HG03108 (cell line): ENCODE data around the gene ZEB2.

Experiments used
- ATAC-seq: cut with Tn5 transposase; IDR thresholded peaks from one replicate; pipeline ENCODE4 v1.9.1; 2021; ENCODE audit warnings: moderate library complexity; ENCODE audit not compliant: unreplicated experiment

Gene ZEB2

DNA sequence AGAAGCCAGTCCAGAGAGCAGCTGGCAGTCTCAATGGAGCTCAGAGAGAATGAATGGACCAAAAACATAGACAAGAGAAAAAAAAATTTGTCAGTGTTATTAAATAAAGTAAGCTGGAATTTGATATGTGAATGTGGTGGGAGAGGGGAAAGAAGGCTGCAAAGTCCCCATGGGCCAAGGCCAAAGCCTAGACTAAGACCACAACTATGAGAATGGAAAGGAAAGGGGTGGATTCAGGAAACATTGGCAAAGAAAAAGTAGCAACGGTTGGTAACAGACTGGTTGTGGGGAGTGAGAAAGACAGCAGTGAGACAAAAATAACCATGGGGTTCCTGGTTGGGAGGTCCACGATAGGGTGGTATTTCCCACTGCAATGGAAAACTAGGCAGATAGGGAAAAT, 47.0 kb downstream of the ZEB2 start:
- no peak for ATAC-seq

DNA sequence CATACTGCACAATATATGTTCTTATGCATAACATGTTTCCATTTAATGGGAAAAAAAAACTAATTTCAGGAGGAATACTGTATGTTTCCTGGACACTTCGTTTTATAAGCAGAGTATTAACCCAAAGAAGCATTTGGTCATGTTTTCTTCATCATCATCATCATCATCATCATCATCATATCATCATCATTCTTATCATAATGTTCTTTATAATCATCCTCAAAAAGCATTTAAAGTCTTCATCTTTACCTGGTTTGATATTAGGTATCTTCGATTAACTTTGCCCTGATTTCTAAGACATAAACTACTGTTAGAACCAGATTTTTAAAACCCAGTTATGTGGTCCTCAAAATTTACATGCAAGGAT, 47.9 kb downstream of the ZEB2 start:
- ATAC-seq = no peak

DNA sequence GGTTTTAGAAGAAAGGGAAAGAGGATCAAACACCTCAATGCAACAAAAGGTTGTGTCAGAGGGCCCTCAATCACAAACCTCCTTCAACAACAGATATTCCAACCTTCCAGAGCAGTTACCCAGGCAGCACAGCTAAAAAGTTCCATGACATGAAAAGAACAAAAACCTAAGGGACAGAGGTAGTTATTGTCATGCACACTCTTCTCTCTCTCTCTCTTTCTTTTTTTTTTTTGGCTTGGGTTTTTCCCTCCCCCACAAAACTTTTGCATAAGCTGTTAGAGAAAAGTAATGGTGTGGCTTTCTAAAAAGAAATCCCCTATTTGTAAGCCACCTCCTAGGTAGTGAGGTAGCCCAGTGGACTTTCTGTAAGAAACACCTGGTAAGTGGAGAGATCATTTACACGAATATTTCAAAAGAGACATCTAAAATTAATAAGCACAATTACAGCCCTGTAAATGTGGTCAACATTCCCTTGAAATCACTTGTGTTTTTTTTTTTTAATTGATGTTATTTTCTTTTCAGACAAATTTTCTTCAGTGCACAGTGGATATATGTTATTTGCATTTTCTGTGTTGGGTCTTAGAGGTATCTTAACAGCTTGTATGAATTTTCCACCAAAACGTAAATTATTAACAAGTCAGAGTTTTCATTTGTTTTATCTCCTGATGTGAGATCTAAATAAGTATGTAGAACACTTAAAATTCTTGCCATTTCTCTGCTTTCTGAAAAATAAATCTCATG, 48.4 kb downstream of the ZEB2 start:
- peak; percentile 67 for ATAC-seq

DNA sequence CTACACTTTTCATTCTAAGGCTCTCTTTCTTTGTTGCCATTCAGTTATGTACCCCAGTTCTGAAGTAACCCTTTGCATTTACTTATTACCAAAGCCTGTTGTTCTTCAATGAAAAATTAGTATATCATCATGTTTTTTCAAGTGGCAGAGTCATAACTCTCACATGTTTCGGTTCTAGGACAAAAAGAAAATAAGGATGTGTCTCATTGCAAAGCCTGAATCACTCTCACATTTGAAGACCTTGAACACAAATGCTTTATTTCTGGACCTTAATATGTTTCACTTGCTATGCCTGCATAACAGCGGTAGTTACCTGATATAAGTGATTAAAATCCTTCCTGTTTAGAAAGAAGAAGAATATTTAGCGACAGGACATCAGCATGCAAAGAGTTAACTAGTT, 49.1 kb downstream of the ZEB2 start:
- ATAC-seq = no peak

DNA sequence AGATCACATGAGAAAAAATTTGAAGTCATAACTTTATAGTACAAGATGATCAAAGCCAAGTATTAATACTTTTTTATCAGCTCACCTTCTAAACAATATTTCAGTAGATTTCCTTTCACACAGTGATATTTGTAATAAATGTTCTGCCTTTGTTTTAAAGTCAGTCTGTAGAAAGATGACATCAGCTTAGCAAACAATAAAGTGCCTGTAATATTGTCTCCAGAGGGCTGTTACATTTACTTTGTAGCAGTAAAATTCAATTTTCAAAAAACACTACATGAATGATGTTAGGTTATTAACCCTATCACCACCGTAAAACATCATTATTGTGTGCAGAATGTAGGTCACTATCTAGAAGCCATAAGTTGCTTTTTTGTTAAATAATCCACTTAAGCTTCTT, 49.6 kb downstream of the ZEB2 start:
- no peak for ATAC-seq

DNA sequence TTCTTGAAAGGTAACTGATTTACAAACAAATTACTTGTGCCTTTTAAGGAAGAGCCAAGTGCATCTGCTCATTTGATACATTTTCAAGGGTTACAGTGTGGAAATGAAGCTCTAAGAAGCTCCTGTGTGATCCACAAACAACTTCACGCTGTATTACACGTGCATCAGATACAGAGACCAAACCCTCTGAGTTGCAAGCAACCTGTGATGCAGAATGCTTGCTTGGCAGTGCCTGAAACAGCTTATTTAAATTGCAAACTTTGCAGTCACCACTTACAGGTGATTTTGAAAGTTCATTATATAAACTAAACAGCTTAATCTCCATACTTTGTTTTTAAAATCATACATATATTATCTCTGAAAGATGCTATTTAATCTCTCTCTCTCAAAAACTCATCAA, 50.1 kb downstream of the ZEB2 start:
- no peak for ATAC-seq

DNA sequence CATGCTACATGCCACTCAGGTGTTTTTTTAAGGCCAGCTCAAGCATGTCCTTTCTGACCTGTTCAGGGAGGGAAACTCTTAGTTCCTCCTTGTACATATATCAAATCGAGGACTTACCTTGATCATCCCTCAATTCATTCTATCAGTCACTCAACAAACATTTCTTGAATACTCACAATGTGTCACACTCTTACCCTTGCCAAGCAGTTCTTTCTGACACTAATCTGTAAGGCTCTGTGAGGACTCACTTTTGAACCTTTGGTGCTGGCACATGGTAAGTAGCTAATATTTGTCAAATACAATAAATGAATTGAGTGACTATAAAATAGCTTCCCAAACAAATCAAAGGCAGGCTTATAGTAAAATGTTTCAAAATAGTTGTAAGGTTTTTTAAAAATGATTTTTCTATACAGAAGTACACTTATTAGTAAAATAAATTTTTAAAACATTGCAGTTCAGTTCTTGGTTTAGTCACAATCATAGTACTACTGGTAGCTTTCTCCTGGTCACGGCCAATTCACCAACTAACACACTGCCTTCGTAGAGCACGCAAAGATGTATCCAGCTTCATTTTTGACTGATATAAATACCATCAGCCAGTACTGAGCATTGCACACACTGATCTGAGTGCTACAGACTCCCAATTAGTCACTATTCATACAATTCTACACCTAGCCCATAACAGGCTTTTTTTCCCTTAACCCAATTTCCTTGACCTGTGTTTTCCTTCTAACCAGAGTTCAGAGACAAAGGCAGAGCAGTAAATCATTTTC, 50.9 kb downstream of the ZEB2 start:
- ATAC-seq = no peak

DNA sequence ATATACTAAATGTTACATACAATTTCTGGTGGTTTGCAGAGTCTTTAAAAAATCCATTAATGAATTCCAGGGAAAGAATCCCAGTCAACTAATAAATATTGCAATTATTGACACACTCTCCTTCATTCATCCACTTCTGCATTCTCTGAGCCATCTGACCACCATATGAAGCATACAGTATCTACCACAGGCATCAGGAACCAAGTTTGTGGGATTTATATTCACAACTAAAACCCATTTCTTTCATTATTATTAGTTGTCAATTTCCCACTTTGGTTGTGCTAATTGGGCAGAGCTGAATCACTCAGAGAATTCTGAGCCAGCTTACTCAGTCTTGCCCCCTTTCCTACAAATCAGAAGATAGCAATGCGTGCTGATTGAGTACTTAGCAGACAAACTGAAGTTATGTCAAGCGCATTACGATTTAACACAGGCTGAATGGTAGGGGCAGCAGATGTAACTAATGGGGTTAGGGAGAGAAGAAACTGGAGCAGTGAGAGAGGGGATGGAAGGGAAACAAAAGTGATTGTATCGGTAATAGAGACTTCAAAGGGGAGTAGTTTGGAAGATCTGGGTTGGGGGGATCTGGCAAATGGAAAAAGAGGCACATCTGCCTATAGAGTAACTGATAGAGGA, 52.3 kb downstream of the ZEB2 start:
- no peak for ATAC-seq

DNA sequence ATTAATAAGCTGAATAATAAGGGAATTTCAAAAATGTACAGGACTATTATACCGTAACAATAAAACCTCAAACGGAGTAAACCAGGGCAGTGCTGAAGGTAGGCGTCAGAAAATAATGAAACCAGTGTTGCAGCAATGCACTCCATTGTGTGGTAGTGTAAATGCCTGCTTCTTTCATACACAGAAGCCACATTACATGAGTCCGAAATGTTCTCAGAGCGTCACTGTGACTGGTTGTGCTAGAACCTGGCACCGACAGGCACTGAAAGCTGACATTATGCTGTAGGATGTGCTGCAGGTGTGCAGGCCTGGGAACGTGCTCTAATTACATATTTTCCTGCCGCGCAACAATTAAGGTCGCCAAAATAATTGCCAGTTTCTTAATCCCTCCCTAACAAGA, 53.3 kb downstream of the ZEB2 start:
- no peak for ATAC-seq

DNA sequence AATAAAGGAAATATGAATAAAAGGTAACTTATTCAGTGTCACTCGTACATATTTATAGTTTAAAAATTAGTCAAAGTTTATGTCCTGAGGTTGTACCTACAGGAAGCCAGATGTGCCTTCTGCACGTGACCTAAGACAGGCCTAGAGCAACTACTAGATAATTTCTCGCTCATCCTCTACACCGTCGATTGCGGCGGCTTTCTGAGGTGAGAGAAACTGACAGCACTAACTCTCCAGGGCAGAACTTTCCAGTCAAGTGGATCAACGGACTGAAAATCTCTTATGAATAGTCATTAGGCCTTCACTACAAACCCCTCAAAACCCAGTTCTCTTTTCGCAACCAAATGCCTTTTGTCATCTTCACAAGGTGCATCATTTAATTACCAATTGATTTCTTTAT, 54.2 kb downstream of the ZEB2 start:
- no peak for ATAC-seq

DNA sequence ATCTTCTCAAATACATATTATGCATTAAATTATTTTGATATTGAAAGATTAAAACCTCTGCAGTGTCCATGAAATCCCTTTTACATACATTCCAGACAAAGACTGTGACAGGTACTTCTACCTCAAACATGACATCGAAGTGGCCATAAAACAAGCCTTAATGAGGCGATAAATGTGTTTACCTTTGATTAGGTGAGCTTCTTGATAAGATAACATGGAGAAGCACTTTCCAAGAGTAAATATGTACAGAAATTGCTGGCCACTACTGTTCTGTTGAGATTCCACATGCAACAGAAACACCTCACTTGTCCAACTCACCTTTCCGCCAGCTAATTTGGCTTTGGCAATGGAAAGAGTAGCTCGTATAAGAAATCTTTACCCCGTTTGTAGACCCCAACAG, 55.2 kb downstream of the ZEB2 start:
- ATAC-seq = no peak

DNA sequence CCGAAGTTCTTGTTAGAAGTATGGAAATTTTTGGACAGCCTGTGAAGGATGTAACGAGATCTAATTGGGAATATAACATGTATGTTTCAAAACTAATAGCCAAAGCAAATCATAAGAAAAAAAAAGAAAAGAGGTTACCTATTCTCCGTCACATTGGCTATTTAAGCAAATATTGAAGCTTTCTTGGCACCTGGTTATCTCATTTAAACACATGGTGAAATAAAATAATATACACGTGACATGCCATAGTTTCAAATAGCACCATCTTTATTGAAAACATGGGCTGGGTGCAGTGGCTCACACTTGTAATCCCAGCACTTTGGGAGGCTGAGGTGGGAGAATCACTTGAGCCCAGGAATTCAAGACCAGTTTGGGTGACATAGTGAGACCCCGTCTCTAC, 56.7 kb downstream of the ZEB2 start:
- ATAC-seq = no peak

DNA sequence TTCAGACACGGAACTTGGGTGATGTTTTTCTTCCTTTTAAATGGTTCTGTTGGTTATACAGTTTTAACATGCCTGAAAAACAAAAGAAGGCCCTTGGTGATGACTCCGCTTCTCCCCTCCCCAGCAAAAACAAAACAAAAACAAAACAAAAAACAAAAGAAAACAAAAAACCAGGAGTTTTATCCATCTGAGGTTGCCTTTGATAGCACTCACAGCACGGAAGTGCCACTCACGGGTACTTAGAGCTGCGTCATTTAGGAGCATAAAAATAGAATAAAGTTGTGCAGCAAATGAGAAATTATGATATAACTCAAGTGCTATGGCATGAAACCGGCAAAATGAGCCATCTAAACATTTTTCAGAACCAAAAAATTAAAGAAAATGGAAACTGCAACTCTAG, 57.7 kb downstream of the ZEB2 start:
- ATAC-seq = no peak

DNA sequence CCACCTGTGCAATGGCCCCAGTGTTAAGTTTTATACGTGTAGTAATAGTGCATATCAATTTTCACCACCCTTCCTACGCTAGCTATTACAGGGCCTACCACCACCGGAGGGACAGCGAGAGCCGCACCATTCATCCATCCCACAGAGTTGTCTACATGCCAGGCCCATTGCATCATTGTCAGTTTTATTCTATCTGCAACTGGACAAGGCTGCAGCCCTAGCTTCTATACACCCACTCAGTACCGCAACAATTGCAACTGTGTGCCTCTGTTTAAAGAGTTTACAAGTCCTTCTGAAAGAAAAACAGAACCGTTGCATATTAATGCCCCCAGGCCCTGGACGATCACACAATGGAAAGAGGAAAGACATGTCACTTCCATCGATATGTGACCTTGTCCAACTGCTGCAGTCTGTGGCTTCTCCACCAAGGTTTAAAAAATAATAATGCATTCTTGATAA, 58.6 kb downstream of the ZEB2 start:
- ATAC-seq = no peak

DNA sequence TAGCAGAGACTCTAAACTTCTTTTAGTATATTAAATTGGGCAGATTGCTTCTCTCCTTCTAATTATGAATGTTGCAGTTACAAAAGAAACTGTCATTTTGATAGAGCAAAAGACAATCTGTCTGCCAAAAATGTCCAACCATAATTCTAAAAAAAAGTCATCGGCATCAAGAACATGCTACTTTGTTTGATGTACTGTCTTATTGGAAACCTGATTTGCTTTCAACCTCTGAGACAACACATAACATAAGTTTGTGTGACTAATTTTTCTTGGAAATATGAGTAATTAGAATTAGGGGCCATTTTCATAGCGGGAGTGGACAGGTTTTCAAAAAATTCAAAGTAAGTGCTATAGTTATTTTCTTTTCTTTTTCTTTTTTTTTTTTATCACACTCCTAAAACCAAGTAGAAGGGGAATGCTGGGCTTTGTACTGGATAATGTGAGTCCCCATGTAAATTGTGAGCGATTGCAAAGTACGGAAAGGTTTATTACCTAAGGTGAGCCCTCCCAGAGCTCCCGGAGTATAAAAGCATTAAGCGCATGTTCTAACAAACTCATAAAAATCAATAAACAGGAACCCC, 59.1 kb downstream of the ZEB2 start:
- ATAC-seq = no peak

DNA sequence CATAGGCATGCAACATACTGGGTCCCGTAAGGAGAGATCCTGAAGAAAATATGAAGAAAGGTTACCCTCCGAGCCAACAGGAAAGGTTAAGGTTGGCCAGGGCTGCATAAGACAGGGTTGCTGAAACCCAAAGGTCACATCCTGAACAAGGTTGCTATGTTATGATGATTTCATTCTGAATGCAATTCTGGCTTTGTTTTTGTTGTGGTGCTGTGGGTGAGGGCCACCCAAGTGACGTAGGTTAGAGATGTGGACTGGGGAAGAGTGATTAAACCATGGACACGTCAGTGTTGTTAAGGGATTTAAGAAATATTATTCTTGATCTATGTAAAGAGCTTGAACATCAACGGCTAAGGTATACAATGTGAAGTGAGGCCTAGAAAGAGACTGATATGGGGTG, 60.0 kb downstream of the ZEB2 start:
- no peak for ATAC-seq

DNA sequence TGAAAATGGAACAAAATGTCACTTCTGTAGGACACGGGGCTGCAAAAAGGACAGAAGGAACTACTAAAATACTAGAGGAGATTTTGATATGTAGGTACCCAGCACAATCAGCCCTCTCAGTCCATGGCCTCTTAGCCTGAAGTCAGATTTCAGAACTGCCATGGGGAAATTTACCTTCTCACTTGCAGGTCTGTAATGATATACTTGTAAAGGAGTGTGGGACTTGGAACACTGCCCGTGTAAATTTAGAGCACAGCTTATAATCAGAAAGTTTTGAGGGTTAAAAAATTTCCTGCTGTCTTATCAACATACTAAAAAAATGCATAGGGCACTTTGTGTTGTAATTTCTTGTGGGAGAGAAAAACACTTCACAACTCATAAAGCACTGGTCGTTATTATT, 60.6 kb downstream of the ZEB2 start:
- no peak for ATAC-seq

DNA sequence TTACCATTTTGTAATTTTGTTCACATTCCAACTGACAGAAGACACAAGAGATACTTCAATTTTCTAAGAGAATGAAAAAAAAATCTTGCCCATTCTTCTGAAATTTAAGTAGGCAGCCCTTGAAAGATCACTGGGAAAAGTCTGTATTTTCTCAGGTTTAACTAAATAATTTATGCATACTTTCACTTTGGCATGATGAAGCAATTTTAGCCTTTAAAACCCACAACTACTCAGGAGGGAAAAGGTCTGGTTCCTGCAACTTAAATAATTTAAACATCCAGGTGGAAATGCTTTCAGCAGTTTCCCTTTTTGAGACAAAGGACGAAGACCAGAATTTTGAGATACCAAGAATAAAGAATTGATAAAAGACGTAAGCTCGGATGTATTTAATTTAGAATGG, 61.4 kb downstream of the ZEB2 start:
- ATAC-seq = no peak

DNA sequence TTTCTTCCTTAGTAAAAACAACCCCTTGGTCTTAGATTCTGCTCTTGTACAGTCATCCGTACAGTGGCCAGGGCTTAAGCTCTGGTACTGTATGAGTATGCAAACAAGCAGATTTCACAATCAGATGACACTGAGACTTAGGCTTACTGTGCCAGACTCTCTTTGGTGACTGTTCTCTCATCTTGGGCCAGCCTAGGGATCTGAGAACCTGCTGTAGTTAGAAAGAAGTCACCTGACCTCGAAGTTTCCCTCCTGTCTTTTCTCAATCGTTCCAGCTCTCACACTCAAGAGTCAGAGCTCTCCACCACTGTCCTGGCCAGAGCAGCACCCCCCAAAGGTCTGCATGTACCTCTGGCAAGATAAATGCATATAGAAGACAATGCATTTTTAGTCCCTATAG, 63.2 kb downstream of the ZEB2 start:
- ATAC-seq = no peak

DNA sequence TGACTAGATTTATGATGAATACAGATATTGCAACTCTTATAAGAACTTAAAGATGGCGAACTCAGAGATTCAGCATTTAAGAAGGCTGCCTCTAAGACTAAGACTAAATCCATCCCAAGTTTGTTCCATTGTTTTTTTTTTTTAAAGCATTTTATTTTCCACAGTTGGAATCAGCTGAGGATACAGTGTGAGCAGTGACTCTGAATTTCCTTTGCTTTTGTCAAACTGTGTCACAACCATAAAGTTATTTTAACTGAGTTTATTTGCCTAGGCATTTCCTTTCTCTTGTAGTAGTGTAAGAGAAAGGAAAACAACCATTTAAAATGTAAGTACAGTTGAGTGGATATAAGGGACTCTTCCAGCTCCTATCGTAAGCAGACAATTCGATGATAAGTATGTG, 63.9 kb downstream of the ZEB2 start:
- ATAC-seq = no peak

DNA sequence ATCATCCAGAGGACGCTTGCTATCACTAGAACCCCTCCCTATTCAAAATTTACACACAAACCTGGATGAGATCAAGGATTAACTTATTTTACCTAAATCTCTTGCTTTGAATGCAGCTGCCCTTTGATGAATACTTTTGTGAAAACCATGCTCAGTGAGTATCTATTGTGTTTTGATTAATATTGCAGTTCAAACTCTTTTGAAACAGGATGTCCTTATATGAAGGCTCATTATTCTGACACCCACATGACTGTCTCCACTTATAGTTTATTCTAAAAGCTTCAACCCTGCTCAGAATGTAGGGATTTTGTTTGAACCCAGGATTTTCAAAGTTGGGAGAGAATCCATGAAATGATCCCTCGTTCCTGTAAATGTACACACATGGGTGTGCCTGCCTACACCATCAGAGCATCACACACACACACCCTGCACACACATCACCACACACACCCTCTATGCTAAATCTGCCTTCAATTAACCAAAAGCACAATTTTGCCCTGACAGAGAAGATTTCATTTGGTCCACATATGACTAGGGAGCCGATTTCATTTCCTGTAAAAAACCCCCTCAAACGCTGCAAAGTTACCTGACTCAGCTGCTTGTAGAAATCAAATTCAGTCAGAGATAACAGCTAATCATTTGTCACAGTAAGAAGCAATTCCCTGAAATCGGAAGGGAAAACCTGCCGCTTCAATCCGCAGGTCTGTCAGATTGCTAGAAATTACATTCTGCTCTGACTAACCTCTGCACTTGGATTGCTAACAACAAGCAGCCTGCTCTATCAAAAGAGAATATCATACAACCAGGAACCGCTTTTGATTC, 65.2 kb downstream of the ZEB2 start:
- ATAC-seq = no peak
